ENCODE data around the gene FAM20B. TPM values are rescaled to one million over a fixed set of nuclear protein-coding genes. Genes with fewer than 3 reads are reported as not detected.
"Not testable (repeated sequence)": the region's sequence is repeated elsewhere in the genome, so short reads cannot be mapped to it uniquely, and the experiment has no call there.

Gene FAM20B
- total RNA-seq, 4 donors from 2014 or later = 39.6 to 60.3 (median 51.6) TPM

GRCh38 chr1:179034720-179035119 lies 9.0 kb downstream of the FAM20B start:
- H3K36me3 ChIP-seq = no peaks in the 10 kb centered on the region
- no peaks in the 10 kb centered on the region for H3K27me3 ChIP-seq
- H3K4me1 ChIP-seq = peaks cover 0 to 95% (median 34%) of the 10 kb centered on the region in 4 donors
- H3K4me3 ChIP-seq = no peak overlapping the region
- TF ChIP-seq CTCF (IDR thresholded peaks at IDR 0.05) (no peak), POLR2A (IDR thresholded peaks at IDR 0.05) (no peak), EP300 (IDR thresholded peaks at IDR 0.05) (no peak)
- no peak overlapping the region for H3K27ac ChIP-seq
- DNase-seq (ENCODE audit: low spot score in 2 of 2) = no peak
- WGBS, 2 donors = 78 to 100% methylated on average over 1 of the region's 1 CpG
- H3K9me3 ChIP-seq = no peaks in the 10 kb centered on the region

GRCh38 chr1:179036844-179037465 lies 11.3 kb downstream of the FAM20B start:
- Histone ChIP-seq H3K9me3 (no peaks in the 10 kb centered on the region), H3K27me3 (no peaks in the 10 kb centered on the region), H3K27ac (no peak overlapping the region), H3K4me1 (peaks cover 0 to 78% (median 20%) of the 10 kb centered on the region in 4 donors), H3K36me3 (no peaks in the 10 kb centered on the region), H3K4me3 (no peak overlapping the region)
- no peak for DNase-seq (ENCODE audit: low spot score in 2 of 2)
- no peak for TF ChIP-seq POLR2A (IDR thresholded peaks at IDR 0.05)
- WGBS, 2 donors = 73 to 75% methylated on average over 2 of the region's 2 CpGs

GRCh38 chr1:179038528-179039281 lies 13.0 kb downstream of the FAM20B start:
- no peak for DNase-seq (ENCODE audit: low spot score in 2 of 2)

GRCh38 chr1:179039502-179040174 lies 13.9 kb downstream of the FAM20B start:
- H3K4me1 ChIP-seq = peaks cover 0 to 51% (median 10%) of the 10 kb centered on the region in 4 donors
- 68 to 78% methylated on average over 8 of the region's 9 CpGs for WGBS, 2 donors
- not testable (repeated sequence) for DNase-seq (ENCODE audit: low spot score in 2 of 2)

More at GRCh38 chr1:179038528-179039281, 13.0 kb downstream of the FAM20B start:
- Histone ChIP-seq H3K9me3 (no peaks in the 10 kb centered on the region), H3K36me3 (peaks cover 0 to 13% (median 0%) of the 10 kb centered on the region in 3 donors), H3K4me3 (no peak overlapping the region), H3K27me3 (no peaks in the 10 kb centered on the region), H3K27ac (no peak overlapping the region), H3K4me1 (peaks cover 0 to 61% (median 15%) of the 10 kb centered on the region in 4 donors)
- TF ChIP-seq POLR2A (IDR thresholded peaks at IDR 0.05) (no peak), CTCF (IDR thresholded peaks at IDR 0.05) (no peak), EP300 (IDR thresholded peaks at IDR 0.05) (no peak)
- 20 to 24% methylated on average over 1 of the region's 1 CpG for WGBS, 2 donors

GRCh38 chr1:179040175-179040551 lies 14.5 kb downstream of the FAM20B start:
- Histone ChIP-seq H3K4me1 (peaks cover 0 to 46% (median 5%) of the 10 kb centered on the region in 4 donors), H3K36me3 (peaks cover 0 to 24% (median 0%) of the 10 kb centered on the region in 3 donors)
- not testable (repeated sequence) for H3K27ac ChIP-seq; DNase-seq (ENCODE audit: low spot score in 2 of 2); H3K27me3 ChIP-seq; H3K4me3 ChIP-seq; H3K9me3 ChIP-seq
- 79 to 91% methylated on average over 7 to 8 of the region's 27 CpGs for WGBS, 2 donors

More at GRCh38 chr1:179039502-179040174, 13.9 kb downstream of the FAM20B start:
- not testable (repeated sequence) for H3K9me3 ChIP-seq, H3K4me3 ChIP-seq, H3K27me3 ChIP-seq, H3K27ac ChIP-seq
- H3K36me3 ChIP-seq = peaks cover 0 to 22% (median 0%) of the 10 kb centered on the region in 3 donors

- peaks cover 0 to 24% (median 0%) of the 10 kb centered on the region in 3 donors for H3K36me3 ChIP-seq
- no peaks in the 10 kb centered on the region for H3K27me3 ChIP-seq
- no peaks in the 10 kb centered on the region for H3K9me3 ChIP-seq
- H3K4me3 ChIP-seq = no peak overlapping the region
- H3K27ac ChIP-seq = no peak overlapping the region
- peaks cover 0 to 30% (median 5%) of the 10 kb centered on the region in 4 donors for H3K4me1 ChIP-seq
- whole genome bisulfite sequencing, 2 donors = 88 to 94% methylated on average over 8 of the region's 8 CpGs
- TF ChIP-seq POLR2A (IDR thresholded peaks at IDR 0.05) (no peak), CTCF (IDR thresholded peaks at IDR 0.05) (no peak), EP300 (IDR thresholded peaks at IDR 0.05) (no peak)
- DNase-seq (ENCODE audit: low spot score in 2 of 2) = no peak
Observed at GRCh38 chr1:179042087-179042486, 16.4 kb downstream of the FAM20B start.
